ENCODE measurements around the gene ZNF132.

- no peak for TF ChIP-seq POLR2A (IDR thresholded peaks at IDR 0.05; ENCODE audit: low read depth, low read length)
- TF ChIP-seq TAF1 (IDR thresholded peaks at IDR 0.05; ENCODE audit: borderline replicate concordance, low read depth, low read length) = no peak
- TF ChIP-seq POLR2AphosphoS5 (IDR thresholded peaks at IDR 0.05; ENCODE audit: low read depth, low read length) = no peak
Measured at GRCh38 chr19:58473775-58474174, 33.8 kb upstream of the ZNF132 start.

All from GM12892 (cell line).